Right kidney (tissue), 1 donor: ENCODE results near the gene GCNT4.

Source experiments
- DNase-seq: peaks from one replicate; pipeline ENCODE4 v3.0.0-alpha.2; 2016

GCNT4 gene

GRCh38 chr5:75020016-75020656 lies 32.2 kb downstream of the GCNT4 start:
- DNase-seq, result no peak

DNA sequence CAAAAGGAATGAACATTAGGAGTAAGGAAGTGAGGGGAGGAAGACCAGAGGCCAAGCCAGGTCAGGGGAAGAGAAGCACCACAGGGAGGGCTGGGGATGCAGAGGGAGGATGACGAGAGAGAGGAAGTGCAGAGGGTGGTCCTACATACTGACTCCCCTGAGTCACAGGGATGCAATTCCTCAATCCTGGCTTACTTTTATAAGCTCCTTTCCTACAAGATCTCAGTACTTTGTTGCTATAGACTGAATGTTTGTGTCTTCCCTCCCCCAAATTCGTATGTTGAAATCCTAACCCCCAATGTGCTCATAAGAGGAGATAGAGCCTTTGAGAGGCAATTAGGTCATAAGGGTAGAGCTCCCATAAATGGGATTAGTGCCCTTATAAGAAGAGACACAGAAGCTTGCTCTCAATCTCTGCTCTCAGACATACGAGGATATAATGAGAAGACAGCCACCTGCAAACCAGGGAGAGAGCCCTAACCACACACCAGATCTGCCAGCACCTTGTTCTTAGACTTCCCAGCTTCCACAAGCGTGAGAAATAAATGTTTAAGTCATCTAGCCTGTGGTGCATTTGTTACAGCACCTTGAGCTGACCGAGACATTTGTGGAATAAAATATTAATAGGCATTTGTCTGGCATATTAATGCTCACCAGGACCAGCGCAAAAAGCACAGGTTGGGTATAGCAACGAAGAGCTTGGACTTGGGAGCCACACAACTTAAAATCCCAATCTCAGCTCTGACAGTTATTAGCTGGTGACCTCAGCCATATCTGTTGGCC lies 33.4 kb downstream of the GCNT4 start:
- DNase-seq, result no peak

DNA sequence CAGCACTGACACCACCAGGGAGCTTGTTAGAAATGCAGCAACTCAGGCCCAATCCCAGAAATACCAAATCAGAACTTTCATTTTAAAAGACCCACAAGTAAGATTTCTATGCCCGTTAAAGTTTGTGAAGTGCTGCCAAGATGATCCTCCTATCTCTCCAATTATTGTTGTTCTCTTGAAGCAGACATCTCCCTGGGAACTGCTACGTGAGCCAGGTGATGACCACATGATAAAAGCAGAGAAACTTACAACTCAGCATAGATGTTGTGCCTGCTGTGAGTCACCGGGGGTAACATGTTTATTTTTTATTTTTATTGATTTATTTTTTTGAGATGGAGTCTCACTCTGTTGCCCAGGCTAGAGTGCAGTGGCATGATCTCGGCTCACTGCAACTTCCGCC lies 34.4 kb downstream of the GCNT4 start:
- no peak for DNase-seq

GRCh38 chr5:75016896-75017295 lies 35.5 kb downstream of the GCNT4 start:
- DNase-seq, result no peak

DNA sequence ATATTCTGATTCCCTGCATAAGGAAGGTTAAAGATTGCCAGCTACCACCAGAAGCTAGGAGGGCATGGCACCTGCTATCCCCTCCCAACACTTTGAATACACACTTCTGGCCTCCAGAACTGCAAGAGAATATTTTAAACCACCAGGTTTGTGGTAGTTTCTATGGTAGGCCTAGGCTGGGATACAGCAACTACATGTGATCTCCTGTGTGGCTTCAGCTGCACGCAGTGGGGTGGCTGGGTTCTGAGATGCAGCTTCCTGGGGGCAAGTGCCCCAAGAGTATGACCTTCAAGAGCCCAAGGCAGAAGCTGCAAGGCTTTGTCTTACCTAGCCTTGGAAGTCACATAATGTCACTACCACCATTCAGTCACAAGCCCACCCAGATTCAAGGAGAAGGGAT lies 39.6 kb downstream of the GCNT4 start:
- DNase-seq, result no peak

GRCh38 chr5:75010838-75011237 lies 41.5 kb downstream of the GCNT4 start:
- no peak for DNase-seq

- no peak for DNase-seq
Measured at GRCh38 chr5:75009556-75010345, 42.6 kb downstream of the GCNT4 start.

DNA sequence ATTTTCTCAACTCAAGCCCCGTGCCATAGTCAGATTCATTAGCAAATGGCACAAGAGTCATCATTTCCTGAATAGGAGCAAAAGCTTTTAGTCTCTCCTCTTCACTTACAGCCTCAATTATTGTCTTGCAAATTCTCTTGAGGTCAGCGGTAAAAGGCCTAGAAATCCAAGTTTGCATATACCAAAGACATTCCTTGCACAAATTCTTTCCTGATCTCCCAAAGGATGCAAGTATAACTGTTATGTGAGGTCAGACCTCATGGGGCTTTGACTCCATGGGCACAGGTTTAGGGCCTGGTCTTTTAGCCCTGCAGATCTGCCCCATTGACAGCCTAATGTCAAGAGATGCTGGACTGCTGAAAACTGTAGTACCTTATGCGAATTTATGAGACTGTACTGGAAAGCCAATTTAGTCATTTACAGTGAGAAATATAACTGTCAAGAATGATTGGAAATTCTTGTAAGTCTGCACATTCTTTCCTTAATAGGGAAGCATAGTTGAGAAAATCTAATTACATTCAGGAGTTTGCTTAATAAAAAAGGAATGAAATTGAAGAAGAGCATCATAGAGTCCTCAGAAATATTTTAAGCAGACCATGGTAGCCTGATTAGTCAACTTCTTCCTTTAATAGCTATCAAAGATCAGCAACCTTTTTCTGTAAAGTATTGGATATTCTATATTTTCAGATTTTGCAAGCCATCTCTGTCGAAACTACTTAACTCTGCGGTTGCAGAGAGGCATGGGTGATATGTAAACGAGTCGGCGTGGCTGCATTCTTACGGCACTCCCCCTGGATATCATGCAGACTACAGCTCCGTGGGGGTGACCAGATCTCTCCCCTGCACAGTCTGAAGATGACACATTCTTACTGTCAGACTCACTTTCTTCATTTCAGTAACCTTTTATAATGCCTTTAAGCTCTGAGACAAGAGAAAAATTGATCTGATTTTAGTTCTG lies 45.2 kb downstream of the GCNT4 start:
- no peak for DNase-seq

DNA sequence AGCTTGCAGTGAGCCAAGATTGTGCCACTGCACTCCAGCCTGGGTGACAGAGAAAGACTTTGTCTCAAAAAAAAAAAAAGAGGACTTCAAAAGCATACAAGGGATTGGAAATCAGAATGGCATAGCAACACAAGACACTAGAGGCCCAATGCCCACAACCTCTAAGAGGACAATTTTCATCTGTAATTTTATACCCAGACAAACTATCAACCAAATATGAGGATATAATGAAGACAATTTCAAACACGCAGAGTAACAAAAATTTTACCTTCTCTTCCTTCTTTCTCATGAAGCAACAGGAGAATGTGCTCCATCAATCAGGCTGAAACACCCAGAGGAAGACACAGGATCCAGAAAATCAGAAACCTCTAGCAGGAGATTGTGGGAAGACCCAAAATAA lies 46.8 kb downstream of the GCNT4 start:
- DNase-seq, result no peak
